ENCODE measurements around the gene NPM1.

NPM1 gene

DNA sequence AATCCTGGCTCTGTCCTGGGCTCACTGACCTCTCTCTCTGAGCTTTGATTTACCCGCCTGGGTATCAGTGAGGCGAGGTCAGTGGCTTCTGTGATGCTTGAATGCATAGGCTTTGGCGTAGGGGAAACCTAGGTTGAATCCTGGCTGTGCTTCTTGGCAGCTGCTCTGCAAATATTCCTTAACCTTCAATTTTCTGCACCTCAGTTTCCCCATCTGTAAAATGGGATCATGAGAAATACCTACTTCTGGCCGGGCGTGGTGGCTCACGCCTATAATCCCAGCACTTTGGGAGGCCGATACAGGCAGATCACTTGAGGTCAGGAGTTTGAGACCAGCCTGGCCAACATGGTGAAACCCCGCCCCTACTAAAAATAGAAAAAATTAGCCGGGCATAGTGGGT lies 39.0 kb downstream of the NPM1 start:
- TF ChIP-seq CTCF (IDR thresholded peaks at IDR 0.05), result no peak
- no peak for DNase-seq (ENCODE audit: low spot score)
- H3K4me3 ChIP-seq, result no peak overlapping the region
- H3K27ac ChIP-seq, result no peak overlapping the region

DNA sequence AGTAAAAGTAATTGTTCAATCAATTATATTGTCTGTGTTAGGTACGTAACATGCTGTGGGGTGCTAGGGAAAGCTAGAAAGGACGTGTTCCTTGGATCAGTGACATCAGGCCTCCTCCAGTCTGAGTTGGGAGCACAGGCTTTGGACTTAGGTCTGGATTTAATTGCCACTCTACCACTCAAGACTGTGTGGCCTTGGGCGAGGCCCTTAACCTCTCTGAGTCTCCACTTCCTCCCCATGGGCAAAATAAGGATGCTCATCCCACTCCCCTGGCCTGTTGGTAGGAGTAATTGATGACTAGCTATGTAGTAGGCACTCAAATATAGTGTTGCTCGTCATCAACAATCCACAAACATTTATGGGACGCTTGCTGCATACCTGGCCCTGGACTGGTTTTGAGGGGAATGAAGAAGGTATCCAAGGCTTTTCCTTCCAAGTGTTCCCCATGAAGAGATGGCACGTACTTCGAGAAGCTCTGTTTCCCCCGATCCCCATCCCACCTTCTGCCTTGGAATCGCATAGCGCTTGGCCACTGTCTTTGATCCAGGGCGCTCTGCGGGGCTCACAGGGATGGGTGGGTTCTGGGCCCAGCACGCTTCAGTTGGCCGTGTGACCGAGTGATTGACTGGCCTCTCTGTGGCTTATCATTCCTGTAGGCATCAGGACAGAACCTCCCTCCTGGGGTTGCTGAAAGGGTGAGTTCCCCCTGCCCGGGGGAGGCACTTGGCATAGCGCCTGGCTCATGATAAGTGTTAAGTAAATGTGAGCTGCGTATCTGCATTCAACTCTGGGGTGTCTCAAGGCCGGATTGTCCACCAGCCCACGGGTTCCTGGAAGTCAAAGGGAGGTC lies 39.9 kb downstream of the NPM1 start:
- TF ChIP-seq CTCF (IDR thresholded peaks at IDR 0.05), result no peak
- H3K4me3 ChIP-seq, result no peak overlapping the region
- DNase-seq (ENCODE audit: low spot score), result no peak
- H3K27ac ChIP-seq, result no peak overlapping the region

- H3K27ac ChIP-seq, result no peak overlapping the region
- H3K4me3 ChIP-seq, result no peak overlapping the region
- no peak for TF ChIP-seq CTCF (IDR thresholded peaks at IDR 0.05)
- DNase-seq (ENCODE audit: low spot score), result peak; percentile 62
Observed at GRCh38 chr5:171428168-171428696, 40.6 kb downstream of the NPM1 start.

GRCh38 chr5:171428809-171429542 lies 41.3 kb downstream of the NPM1 start:
- no peak for TF ChIP-seq CTCF (IDR thresholded peaks at IDR 0.05)
- no peak for DNase-seq (ENCODE audit: low spot score)
- no peak overlapping the region for H3K4me3 ChIP-seq
- H3K27ac ChIP-seq, result no peak overlapping the region

DNA sequence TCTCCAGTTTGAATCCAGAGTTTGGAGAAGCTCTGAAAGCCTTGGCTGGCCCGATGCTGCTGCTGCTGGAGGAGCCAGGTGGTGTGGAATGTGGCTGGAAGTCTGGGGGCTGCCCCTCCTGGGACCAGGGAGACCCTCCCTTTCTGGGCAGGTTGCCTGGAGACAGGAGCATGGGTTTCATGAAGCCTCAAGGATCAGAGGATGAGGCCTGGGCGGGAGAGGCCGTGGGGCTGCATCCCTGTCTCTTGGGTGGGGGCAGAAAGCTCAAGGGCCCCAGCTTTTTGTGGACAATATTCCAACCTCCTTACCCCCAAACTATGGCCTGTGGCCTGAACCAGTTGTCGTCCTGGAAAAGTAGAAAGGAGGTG lies 41.9 kb downstream of the NPM1 start:
- DNase-seq (ENCODE audit: low spot score), result peak; percentile 65
- Histone ChIP-seq H3K27ac (no peak overlapping the region), H3K4me3 (no peak overlapping the region)
- TF ChIP-seq CTCF (IDR thresholded peaks at IDR 0.05), result no peak

DNA sequence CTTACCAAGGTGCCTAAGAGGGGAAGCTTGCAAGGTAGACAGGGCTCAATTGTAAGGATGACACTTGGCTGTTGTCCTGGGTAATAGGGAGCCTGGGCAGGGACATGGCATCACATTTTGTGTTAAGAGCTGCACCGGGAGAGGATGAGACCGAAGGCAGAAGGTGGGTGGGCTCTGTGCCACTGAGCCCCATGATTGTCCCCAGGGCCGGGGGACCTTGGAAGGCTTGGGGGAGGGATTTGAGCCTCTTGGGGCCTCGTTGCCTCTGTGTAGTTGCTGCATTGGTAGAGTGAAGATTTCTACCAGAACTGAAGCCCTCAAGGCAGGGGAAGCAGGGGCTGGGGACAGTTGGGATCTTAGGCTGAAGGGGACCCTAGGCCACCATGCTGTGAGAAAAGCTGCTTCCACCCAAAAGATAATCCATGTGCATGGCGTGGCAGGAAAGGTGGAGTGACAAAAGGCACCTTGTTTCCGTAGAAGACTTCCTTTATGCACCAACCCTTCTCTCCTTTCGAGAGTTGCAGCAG lies 43.7 kb downstream of the NPM1 start:
- H3K4me3 ChIP-seq, result no peak overlapping the region
- TF ChIP-seq CTCF (IDR thresholded peaks at IDR 0.05), result no peak
- H3K27ac ChIP-seq, result no peak overlapping the region
- peak; percentile 67 for DNase-seq (ENCODE audit: low spot score)
